OCI-LY3 (cell line): ENCODE data around the gene CDK11A.
"Not testable (repeated sequence)": the region's sequence is repeated elsewhere in the genome, so short reads cannot be mapped to it uniquely, and the experiment has no call there.

Experiments used
- H2AFZ ChIP-seq: fragments of 200-600, 300-600 bp; shearing (Covaris generic); 2 replicates; pipeline ENCODE4 v1.6.0; 2014; ENCODE audit warnings: antibody characterized with exemption, low read depth, low read length
- H3K27ac ChIP-seq: fragments of 200-600, 300-600 bp; sonication (generic); 2 replicates; pipeline ENCODE4 v1.5.1; 2014; ENCODE audit warnings: mild to moderate bottlenecking, low read length, moderate library complexity, mixed read lengths
- H3K27me3 ChIP-seq: fragments of 200-600, 300-600 bp; sonication (generic); 2 replicates; pipeline ENCODE4 v1.6.1; 2014; ENCODE audit warnings: low read depth, low read length, mixed read lengths
- H3K36me3 ChIP-seq: fragments of 200-600, 300-600 bp; sonication (generic); replicated peaks from 2 replicates; pipeline ENCODE3; 2014; ENCODE audit warnings: low read depth, low read length, mixed read lengths
- H3K4me1 ChIP-seq: fragments of 300-600, 200-600 bp; sonication (generic); 2 replicates; pipeline ENCODE4 v1.6.1; 2014; ENCODE audit warnings: low read length, mixed read lengths
- H3K4me2 ChIP-seq: fragments of 200-600, 300-600 bp; sonication (generic); 2 replicates; pipeline ENCODE4 v1.6.1; 2014; ENCODE audit warnings: low read length, mixed read lengths
- H3K4me3 ChIP-seq: fragments of 300-600, 200-600 bp; sonication (generic); 2 replicates; pipeline ENCODE4 v1.5.1; 2014; ENCODE audit warnings: antibody characterized with exemption, mild to moderate bottlenecking, low read length, moderate library complexity
- H3K79me2 ChIP-seq: fragments of 300-600, 200-600 bp; shearing (Covaris generic); 2 replicates; pipeline ENCODE4 v1.6.1; 2014; ENCODE audit warnings: mild to moderate bottlenecking, low read length, mixed read lengths
- H3K9ac ChIP-seq: fragments of 300-600, 200-600 bp; shearing (Covaris generic); 2 replicates; pipeline ENCODE4 v1.6.0; 2014; ENCODE audit warnings: mild to moderate bottlenecking, low read length, moderate library complexity
- H3K9me3 ChIP-seq: fragments of 200-600, 300-600 bp; shearing (Covaris generic); 2 replicates; pipeline ENCODE4 v1.6.1; 2014; ENCODE audit warnings: low read length, mixed read lengths; ENCODE audit not compliant: insufficient read depth
- H4K20me1 ChIP-seq: fragments of 200-600, 300-600 bp; sonication (generic); 2 replicates; pipeline ENCODE4 v1.6.1; 2016; ENCODE audit warnings: low read length, mixed read lengths; ENCODE audit not compliant: insufficient read depth
- CTCF ChIP-seq: fragments of 200-600, 300-600 bp; sonication (generic); IDR thresholded peaks from 2 replicates; pipeline ENCODE4 v1.5.1; 2014; ENCODE audit warnings: antibody characterized with exemption, low read length, low read depth
- EZH2phosphoT487 ChIP-seq: fragments of 200-600 bp; shearing (Covaris generic); IDR thresholded peaks from 2 replicates; pipeline ENCODE4 v1.6.1; 2018; ENCODE audit warnings: antibody characterized with exemption, mixed run types, low read depth

Gene CDK11A

GRCh38 chr1:1748686-1749321, 24.6 kb upstream of the CDK11A start:
- H3K79me2 ChIP-seq, result no peaks in the 10 kb centered on the region
- H3K9ac ChIP-seq, result no peak overlapping the region
- H3K9me3 ChIP-seq, result no peaks in the 10 kb centered on the region
- H3K36me3 ChIP-seq, result peaks cover 9% of the 10 kb centered on the region
- H2AFZ ChIP-seq, result no peak overlapping the region
- H3K4me3 ChIP-seq, result no peak overlapping the region
- TF ChIP-seq CTCF (no peak), EZH2phosphoT487 (no peak)
- no peak overlapping the region for H3K4me2 ChIP-seq
- no peak overlapping the region for H3K27ac ChIP-seq
- no peaks in the 10 kb centered on the region for H4K20me1 ChIP-seq
- H3K4me1 ChIP-seq, result no peaks in the 10 kb centered on the region
- H3K27me3 ChIP-seq, result no peaks in the 10 kb centered on the region

- H3K27ac ChIP-seq, result peak overlapping the region; percentile 61
Observed at GRCh38 chr1:1746566-1746909, 22.4 kb upstream of the CDK11A start.

GRCh38 chr1:1745651-1746565, 21.8 kb upstream of the CDK11A start:
- H4K20me1 ChIP-seq, H3K27me3 ChIP-seq, H3K4me2 ChIP-seq, H3K79me2 ChIP-seq, H3K36me3 ChIP-seq, H2AFZ ChIP-seq, H3K4me1 ChIP-seq, H3K9me3 ChIP-seq: not testable (repeated sequence)
- peak overlapping the region; percentile 48; the same call in 1 of the 2 replicates for H3K9ac ChIP-seq
- peak overlapping the region; percentile 61 for H3K27ac ChIP-seq
- peak overlapping the region; percentile 50 for H3K4me3 ChIP-seq

More at GRCh38 chr1:1746566-1746909, 22.4 kb upstream of the CDK11A start:
- not testable (repeated sequence) for H3K36me3 ChIP-seq, H3K9me3 ChIP-seq, H3K27me3 ChIP-seq, H3K4me3 ChIP-seq, H3K4me2 ChIP-seq, H2AFZ ChIP-seq, H4K20me1 ChIP-seq, H3K4me1 ChIP-seq, H3K79me2 ChIP-seq, H3K9ac ChIP-seq

GRCh38 chr1:1742529-1742928, 18.4 kb upstream of the CDK11A start:
- not testable (repeated sequence) for H3K4me1 ChIP-seq, H3K4me3 ChIP-seq, H3K27ac ChIP-seq, H3K27me3 ChIP-seq, H3K79me2 ChIP-seq, H2AFZ ChIP-seq, H3K9me3 ChIP-seq, H4K20me1 ChIP-seq, H3K9ac ChIP-seq, H3K4me2 ChIP-seq, H3K36me3 ChIP-seq

GRCh38 chr1:1741013-1741412, 16.9 kb upstream of the CDK11A start:
- H3K9me3 ChIP-seq, H3K4me1 ChIP-seq, H4K20me1 ChIP-seq, H3K36me3 ChIP-seq, H2AFZ ChIP-seq, H3K4me3 ChIP-seq, H3K27ac ChIP-seq, H3K4me2 ChIP-seq, H3K9ac ChIP-seq, H3K79me2 ChIP-seq, H3K27me3 ChIP-seq: not testable (repeated sequence)

- not testable (repeated sequence) for H2AFZ ChIP-seq, H3K27ac ChIP-seq, H3K9me3 ChIP-seq, H3K9ac ChIP-seq, H3K79me2 ChIP-seq, H3K4me1 ChIP-seq, H3K27me3 ChIP-seq, H3K4me3 ChIP-seq, H4K20me1 ChIP-seq, H3K4me2 ChIP-seq, H3K36me3 ChIP-seq
Observed at GRCh38 chr1:1738799-1739337, 14.7 kb upstream of the CDK11A start.

- H3K79me2 ChIP-seq, H3K27me3 ChIP-seq, H3K27ac ChIP-seq, H3K9ac ChIP-seq, H4K20me1 ChIP-seq, H3K4me2 ChIP-seq, H3K4me1 ChIP-seq, H3K9me3 ChIP-seq, H2AFZ ChIP-seq, H3K36me3 ChIP-seq, H3K4me3 ChIP-seq: not testable (repeated sequence)
Observed at GRCh38 chr1:1737675-1738590, 13.8 kb upstream of the CDK11A start.
